Astrocyte (in vitro differentiated cells and primary cell): ENCODE data around the gene BEX4.

Source experiments
- CTCF ChIP-seq: IDR thresholded peaks from 2 replicates; pipeline ENCODE4 v1.5.1; 2011; ENCODE audit warnings: low read depth, mild to moderate bottlenecking, inconsistent platforms, low read length, moderate library complexity; ENCODE audit not compliant: insufficient read depth
- EZH2 ChIP-seq: IDR thresholded peaks from 2 replicates; pipeline ENCODE4 v1.6.1; 2012; ENCODE audit warnings: mild to moderate bottlenecking, low read length, inconsistent platforms; ENCODE audit not compliant: insufficient read depth

- TF ChIP-seq CTCF (no peak), EZH2 (no peak)
These were observed 36.1 kb downstream of the BEX4 start for GRCh38 chrX:103250977-103251376.
